ENCODE results near the gene SLC19A1. TPM values are rescaled to one million over a fixed set of nuclear protein-coding genes. Genes with fewer than 3 reads are reported as not detected.

SLC19A1 gene
- polyA plus RNA-seq, 1 donor: 67.0 TPM

- no peak for DNase-seq
Measured at GRCh38 chr21:45492765-45493164, 49.5 kb downstream of the SLC19A1 start.

- DNase-seq: no peak
Measured at GRCh38 chr21:45491623-45492022, 50.6 kb downstream of the SLC19A1 start.

GRCh38 chr21:45491056-45491455 is 51.2 kb downstream of the SLC19A1 start:
- no peak for DNase-seq

- no peak for DNase-seq
Measured at GRCh38 chr21:45490049-45490731, 52.0 kb downstream of the SLC19A1 start.

- no peak for DNase-seq
Measured at GRCh38 chr21:45489722-45489982, 52.6 kb downstream of the SLC19A1 start.

- DNase-seq: no peak
Measured at GRCh38 chr21:45488931-45489721, 53.1 kb downstream of the SLC19A1 start.

GRCh38 chr21:45487891-45488600 is 54.2 kb downstream of the SLC19A1 start:
- DNase-seq: no peak

GRCh38 chr21:45487161-45487806 is 55.0 kb downstream of the SLC19A1 start:
- no peak for DNase-seq

GRCh38 chr21:45486443-45487160 is 55.6 kb downstream of the SLC19A1 start:
- no peak for DNase-seq

GRCh38 chr21:45485686-45486442 is 56.4 kb downstream of the SLC19A1 start:
- no peak for DNase-seq

GRCh38 chr21:45484318-45484717 is 57.9 kb downstream of the SLC19A1 start:
- no peak for DNase-seq

- DNase-seq: no peak
Measured at GRCh38 chr21:45482899-45483821, 59.1 kb downstream of the SLC19A1 start.

GRCh38 chr21:45481977-45482898 is 60.0 kb downstream of the SLC19A1 start:
- DNase-seq: no peak

- no peak for DNase-seq
Measured at GRCh38 chr21:45481566-45481965, 60.7 kb downstream of the SLC19A1 start.

GRCh38 chr21:45480701-45481500 is 61.3 kb downstream of the SLC19A1 start:
- no peak for DNase-seq

- DNase-seq: no peak
Measured at GRCh38 chr21:45479691-45480675, 62.3 kb downstream of the SLC19A1 start.

All from left kidney (tissue), 2 donors.